HG03103 (cell line): ENCODE data around the gene RAB11FIP4.

Source experiments
- ATAC-seq: cut with Tn5 transposase; IDR thresholded peaks from one replicate; pipeline ENCODE4 v1.9.1; 2021; ENCODE audit warnings: low read depth; ENCODE audit not compliant: unreplicated experiment

RAB11FIP4 gene

DNA sequence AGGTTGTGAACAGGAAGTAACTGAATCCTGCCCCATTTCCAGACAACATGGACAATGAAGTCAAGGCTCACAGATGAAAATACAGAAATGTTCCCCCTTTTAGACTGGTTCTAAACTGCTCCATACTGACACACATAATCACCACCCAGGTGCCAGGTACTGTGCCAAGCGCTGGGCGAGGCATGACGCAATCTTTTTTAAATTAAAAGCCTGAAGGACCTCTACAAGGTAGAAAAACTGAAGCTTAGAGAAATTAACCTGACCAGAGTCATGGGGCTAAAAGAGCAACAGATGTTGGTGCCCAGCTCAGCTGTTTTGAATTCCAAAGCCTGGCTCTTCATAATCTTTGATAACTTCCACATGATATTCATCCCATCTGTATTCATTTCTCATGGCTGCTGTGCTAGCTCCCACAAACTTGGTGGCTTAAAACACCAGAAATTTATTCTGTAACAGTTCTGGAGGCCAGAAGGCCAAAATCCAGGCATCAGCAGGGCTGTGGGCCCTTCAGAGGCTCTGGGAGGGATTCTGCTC, 4.9 kb upstream of the RAB11FIP4 start:
- ATAC-seq, result no peak

DNA sequence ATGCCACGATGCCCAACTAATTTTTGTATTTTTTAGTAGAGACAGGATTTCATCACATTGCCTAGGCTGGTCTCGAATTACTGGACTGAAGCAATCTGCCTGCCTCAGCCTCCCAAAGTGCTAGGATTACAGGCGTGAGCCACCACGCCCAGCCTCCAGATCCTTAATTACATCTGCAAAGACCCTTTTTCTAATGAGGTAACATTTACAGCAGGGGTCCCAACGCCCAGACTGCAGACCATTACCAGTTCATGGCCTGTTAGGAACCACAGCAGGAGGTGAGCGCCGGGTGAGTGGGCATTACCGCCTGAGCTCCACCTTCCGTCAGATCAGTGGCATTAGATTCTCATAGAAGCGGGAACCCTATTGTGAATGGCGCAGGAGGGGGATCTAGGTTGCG, 4.0 kb upstream of the RAB11FIP4 start:
- ATAC-seq, result no peak

DNA sequence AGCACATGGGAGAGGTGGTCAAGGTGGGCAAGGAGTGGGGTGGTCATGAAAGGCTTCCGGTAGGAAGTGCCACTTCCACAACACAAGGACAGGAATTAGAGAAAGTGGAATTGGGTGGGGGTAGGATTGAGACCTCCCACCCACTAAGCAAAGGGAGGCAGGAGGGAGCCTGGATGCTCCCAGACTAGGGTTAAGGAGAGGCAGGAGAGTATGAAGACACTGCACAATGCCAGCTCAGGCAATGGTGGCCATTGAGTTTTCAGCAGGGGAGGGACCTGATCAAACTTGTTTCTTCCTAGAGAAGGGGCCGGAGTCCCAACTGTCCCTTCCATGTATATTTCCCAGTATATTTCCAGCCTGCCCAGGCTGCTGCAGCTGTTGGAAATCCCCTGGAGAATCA, 3.1 kb upstream of the RAB11FIP4 start:
- no peak for ATAC-seq

DNA sequence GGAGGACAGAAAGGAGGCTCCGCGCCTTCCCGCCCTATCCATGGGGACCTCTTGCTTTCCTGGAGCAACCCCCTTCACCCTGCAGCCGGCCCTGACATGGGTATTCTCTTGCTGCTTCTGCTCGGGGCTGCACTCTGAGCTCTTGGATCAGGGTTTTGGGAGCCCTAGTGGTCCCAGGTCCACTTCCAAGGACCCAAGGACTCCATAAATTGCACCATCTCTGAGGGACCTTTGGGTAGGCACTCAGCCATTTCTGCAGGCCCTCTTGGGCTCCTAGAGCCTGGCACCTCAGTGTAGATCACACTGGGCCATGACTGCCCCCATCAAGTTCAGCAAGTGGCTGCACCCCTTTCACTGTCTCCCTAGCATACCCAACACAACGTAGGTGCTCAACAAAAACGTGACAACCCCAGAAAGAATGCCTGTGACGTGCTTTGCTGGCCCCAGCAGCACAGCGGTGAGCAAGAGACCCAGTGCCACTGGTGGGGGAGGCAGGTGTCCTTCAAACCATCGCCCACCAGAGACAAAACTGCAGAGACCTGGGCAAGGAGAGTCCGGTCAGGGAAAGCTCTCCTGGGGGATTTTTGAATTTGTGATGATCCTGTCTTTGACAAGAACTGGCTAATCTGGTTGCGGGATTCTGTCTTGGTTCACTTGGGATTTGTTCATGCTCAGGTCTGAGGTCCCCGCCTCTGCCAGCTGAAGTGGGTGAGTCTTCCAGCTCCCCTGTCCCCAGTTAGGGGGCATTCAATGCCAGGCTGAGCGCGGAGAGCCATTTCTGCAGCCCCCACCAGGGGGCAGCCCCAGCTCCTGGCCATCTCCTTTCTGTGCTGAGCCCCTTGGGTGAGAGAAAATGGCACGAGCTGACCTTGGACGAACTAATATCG, 2.5 kb upstream of the RAB11FIP4 start:
- ATAC-seq, result no peak

DNA sequence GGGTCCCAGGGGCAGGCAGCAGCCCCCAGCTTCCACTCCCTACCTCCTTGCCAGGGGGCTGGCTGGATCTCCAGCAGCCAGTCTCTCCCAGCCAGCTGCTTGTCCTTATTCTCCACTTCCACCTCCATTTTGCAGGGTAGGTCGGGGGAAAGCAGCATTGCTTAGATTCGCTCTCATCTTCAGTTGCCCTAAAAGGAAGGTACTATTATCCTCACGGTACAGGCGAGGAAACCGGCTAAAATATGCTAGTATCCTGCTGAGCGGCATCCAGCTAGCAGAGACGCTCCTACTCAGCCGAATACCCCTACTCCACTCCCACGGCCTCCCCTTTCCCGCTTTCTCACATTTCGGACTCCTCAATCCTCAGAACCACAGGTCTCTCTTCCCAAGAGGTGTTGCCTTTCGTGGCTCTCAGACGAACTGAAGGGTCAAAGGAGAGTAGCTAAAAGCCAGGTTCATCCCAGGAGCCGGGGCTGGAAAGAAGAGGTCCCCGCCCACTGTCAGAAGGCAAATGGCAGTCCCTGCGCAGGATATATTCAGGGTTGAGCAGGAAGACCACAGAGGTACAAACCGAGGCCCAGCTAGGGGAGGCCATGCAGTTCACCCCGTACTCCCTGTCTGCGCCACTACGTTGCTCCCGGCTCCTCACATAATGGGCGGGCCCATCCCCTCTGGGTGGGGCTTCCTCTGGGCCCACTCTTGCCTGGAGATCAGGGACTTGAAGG, 1.7 kb upstream of the RAB11FIP4 start:
- no peak for ATAC-seq

DNA sequence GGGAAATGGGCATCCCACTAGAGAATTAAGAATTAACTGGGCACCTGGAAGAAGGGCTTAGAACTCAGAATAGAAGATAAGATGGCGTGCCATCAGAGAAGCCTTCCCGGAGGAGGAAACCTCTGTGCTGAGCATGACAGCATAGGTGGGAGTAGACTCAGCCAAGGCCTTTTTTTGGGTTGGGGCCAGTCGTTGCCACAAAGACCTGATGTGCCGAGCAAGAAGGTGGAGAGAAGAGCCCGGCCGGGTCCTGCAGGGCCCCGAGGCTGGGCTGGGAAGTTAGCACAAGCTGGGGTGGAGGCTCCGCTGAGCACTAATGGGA, 1.1 kb upstream of the RAB11FIP4 start:
- no peak for ATAC-seq

DNA sequence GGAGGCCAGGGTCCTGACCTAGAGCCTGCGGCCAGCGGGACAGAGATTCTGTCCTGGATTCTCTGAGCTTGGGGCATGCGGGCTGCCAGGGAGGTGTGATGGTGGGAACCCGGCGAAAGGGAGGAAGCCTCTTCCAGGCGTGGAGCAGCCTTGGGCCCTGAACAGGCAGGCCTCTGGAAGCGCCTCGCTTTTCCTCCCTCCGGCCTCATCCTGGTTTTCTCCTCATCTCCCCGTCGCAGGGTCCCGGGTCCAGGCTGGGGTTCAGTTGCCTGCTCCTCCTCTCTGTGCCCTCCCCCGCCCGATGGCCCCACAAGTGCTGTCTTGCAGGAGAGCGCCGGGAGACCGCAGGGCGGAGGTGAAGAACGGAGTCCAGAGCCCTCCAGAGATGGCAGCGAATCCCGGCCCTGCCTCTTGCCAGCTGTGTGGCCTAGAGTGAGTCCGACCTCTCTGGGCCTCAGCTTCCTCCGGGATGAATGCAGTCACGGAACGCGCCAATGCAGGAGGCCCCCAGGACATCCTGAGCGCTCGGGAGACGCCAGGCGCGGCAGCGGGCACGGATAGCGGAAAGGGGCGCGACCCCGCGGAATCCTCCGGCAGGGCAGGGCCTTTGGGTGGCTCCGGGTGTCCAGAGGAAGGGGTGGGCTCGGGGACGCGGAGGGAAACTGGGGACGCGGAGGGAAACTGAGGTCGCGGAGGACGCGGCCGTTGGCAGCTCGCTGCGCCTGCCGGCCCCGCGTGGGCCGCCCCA, 553 bp upstream of the RAB11FIP4 start:
- no peak for ATAC-seq

DNA sequence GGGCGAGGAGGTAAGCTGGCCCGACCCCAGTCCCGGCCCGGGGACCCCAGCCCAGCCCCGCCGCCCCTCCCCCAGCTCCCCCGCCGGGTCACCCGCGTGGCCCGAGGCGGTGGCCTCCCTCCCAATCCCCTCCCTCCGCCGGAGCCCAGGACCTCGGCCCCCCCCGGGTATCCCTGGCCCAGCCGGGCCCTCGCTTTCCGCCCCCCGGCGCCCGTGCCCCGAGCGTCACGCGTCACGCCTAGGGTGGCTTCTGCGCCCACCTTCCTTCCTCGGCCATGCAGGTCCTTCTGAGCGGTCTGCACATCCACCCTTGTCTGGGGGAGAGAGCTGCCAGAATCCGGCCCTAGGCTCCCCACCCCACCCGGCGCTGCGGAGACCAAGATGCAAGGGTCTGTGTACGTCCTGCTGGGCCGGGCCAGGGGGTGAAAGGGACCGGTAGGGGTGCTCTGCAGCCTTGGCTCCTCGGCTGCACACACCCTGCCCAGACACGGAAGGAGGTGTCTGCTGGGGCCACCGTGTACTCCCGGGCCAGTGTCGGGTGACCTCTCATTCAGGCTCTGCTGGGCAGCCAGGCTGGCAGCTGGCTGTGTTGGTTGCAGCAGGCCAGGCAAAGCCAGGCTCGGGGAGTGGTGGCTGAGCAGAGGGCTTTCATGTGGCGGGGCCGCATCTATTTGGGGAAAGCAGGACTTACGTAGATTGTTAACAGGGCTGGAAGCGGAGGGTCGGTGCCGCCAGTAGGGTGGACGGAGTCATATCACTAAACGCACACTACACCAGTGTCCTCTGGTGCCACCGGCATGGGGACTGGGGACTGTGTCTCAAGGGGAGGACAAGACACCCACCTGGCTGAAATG, 754 bp downstream of the RAB11FIP4 start:
- no peak for ATAC-seq

DNA sequence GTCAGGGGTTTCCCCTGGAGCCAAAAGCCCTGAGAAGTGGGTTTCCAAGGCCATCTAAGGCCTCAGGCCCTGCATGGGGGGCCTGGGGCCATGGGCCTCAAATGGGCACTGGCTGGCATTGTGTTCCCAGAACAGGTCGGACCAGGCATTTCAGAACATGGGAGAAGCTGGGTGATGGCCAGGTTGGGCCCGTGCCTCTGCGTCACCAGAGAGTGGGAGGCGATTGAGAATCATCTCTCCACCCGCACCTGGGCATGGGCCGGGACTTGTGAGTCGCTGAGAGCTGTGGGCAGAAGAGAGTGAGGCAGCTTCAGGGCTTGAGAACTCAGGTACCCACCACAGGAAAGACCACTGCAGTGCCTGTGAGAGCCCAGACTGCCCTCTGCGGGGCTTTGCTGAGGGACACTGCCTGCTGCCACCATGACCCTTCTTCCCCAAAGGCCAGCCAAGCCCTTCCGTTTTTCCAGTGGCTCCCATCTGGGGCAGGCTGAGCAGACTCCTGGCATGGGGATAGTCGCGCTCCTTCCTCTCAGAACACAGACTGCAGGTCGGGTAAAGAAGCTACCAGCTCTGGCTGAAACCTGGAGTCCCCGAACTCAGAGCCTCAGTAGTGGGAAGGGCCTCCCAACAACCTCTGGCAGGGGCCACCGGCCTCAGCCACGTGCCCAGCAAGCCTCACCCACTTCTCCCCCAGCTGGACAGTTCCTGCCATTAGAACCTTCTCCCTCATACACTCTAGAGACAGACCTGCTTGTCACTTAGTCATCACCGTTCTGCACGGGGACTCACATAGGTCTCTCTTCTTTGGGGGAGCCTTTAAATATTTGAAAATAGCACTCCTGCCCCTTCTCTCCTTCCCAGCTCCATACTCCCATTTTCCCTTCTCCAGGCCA, 1.6 kb downstream of the RAB11FIP4 start:
- no peak for ATAC-seq

DNA sequence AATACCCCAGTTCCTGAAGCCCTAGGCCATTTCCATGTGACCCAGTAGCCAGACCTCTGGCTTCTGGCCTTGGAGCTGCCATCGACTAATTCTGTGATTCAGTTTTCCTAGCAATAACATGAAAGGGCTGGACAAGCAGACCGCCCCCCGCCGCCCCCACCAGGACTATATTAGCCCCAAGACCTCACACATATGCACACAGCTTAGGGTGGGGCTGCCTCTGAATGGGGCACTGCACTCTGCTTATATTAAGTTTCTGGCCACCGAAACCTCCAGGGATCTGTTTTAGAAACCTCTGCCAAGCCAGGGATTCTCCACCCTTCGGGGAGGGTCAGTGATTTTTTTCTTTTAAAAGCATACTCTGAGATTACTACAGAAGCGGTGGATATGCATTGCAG, 2.3 kb downstream of the RAB11FIP4 start:
- no peak for ATAC-seq

DNA sequence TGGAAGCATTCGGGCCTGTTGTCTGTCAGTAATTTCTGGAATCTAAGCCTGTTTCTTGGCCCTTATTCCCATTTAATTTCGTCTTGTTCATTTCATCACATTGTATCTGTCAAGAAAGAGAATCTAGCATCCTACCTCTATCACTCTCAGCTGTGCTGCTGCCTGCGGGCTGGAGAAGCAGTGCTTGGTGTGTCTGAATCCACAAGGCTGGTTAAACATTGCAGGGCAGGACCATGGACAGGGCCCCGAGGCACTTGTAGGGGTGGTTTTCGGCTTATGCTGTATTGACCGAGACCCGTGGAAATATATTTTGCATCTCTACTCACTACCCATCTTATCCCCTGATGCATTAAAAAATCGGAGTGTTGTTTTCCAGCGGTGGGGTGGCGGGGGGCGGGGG, 3.1 kb downstream of the RAB11FIP4 start:
- no peak for ATAC-seq

DNA sequence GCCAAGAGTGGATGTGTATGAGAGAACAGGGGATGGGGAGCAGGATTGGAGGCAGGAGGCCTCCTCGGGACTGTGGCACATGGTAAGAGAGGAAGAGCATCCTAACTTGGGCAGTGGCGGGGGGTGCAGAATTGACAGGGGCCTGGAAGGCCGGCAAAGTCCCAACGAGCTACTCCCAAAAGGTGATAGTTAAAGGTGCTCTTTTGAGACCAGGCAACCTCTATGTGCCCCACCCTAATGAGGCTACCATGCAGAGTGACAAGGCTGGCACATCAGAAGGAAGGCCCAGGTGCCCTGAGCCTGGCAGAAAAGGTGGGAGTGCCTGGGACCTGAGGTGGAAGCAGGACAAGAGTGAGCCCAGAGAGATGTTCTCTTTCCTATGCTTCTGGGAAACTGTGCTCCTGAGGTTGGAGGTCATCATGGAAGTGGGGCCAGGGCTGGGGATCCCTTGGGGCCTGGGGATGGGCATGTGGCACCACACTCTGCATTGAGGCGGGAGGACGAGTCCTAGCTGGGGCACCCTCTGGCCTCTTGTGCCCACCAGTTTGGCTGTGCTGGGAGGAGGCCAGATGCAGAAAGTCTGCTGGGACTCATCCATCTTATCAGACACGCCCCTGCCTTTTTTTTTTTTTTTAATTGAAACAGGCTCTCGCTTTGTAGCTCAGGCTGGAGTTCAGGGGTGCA, 5.9 kb downstream of the RAB11FIP4 start:
- ATAC-seq, result no peak

DNA sequence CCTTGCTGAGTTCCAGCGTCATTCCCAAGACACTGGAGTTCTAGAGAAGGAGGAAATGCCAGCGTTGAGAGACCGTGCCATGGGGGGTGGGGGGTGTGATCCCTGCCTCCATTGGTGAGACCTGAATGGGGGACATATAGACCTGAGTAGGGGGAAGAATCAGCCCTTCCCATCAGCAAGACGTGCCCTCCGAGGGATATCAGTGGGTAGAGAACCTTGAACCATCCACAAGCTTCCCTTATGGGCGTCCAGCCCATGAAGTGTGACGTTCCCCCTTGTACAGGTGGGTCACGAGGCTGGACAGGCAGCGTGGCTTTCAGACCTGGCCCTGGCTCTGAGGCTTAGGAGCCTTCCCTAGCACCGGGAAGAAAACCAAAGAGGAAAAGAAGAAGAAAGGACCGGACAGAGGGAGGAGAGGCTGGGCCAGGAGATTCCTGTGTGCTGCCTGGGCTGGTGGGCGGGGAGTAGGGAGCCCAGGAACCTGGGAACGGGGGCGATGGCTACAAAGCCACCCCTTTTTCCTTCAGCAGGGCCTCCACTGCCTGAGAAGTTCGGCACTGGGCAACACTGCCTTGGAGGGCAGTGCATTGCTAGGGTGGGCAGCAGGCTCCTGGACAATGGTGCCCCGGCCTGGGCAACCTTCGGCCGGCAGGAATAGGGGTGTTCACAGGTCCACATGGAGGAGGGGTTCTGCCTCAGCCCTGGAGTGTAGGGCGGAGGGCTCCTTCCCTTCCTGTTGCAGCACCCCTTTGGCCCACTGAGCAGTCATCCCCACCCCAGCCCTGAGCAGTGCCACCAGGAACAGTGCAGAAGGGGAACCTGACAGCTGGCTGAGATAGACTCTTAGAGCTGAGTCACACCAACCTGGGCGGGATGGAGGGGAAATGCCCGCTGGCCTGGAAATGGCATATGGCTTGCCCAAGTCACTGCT, 7.2 kb downstream of the RAB11FIP4 start:
- no peak for ATAC-seq

DNA sequence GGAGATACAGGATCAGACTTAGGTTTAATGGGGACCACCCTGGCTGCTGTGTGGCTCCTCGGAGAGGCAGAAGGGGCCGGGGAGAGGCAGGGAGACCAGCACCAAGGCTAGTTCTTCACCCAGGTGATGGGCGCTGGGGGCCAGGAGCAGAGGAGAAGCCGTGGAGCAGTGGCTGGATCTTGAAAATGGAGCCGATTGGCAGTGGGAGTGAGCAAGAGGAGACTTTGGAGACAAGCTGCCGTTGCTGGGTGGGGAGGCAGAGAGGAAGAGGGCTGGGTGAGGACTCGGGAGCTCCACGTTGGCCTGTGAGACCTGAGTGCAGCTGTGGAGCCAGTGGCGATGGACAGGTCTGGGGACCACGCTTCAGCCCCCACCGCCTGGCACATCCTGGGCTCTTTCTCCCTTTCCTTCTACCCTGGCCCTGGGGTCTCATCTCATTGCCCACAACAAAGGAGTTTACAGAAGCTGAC, 9.0 kb downstream of the RAB11FIP4 start:
- ATAC-seq, result no peak

DNA sequence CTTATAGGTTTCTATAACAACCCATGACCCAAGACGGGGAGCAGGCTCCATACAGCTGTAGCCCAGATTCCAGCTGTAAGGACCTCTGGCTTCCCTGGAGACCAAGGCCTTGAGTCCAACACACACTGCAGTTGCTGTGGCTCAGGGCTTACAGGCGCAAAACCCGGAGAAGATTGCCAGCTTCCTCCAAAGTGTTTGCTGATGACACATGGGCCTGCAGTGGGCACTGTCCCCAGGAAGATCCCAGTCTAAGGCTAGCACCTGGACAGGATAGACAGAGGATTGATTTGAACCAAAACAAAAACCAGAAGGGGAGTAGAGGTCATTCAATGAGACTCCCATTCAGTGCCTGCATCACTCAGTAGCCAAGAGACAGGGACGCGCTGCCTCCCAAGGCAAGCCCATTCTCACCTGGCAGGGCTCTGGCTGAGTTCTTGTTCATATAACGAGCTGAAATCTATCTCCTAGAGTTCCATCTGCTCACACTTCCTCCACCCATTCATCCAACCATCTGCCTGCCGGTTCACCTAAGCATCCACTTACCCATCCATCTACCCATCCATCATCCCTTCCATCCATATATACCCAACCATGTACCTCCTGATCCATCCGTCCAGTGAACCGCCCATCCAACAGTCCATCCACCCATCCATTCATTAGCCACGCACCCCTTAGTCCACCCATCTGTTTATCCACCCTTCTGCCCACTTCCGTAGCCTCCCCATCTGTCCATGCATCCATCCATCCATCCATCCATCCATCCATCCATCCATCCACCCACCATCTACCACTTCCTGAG, 10.2 kb downstream of the RAB11FIP4 start:
- no peak for ATAC-seq

DNA sequence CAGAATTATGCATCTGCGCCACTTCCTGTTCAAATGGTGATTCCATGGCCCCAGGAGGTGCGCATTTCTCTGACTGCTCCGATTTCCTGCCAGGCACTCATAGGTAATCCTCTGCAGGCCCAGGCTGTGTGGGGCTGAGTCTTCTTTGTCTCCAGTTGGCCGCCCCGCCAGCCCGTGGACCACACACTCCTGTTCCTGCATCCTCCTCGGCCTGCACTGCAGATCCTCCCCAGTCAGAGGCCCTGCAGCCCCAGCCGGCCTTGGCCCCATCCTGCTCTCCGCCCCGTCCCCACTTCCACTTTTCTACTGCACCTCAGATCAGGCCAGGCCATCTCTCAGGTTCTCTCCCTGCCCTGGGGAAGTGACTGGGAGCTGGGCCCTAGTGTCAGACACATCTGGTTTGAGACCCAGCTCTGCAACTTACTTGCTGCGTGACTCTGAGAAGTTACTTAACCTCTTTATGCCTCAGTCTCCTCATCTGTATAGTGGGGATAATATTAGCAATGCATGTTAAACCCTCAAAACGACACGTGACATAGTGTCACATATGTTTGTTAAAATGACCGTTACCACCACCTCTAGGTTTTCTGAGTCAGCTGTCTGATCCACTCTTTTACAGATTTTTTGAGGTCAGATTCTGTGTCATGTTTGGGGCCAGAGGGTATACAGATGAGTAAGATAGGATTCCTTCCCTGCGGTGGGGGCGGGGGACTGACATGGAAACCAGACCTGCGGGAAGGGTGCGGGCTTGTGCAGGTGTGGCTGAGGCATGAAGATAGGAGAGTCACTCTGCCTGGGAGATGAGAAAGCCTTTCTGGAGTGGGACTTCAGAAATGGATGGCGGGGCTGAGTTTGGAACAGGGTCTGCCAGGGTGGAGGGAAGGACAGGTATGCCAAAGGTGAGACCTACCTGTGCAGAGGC, 12.8 kb downstream of the RAB11FIP4 start:
- ATAC-seq, result no peak
